K562 (cell line): Measurements from ENCODE around the gene VWA5B1. TPM values are rescaled to one million over a fixed set of nuclear protein-coding genes. Genes with fewer than 3 reads are reported as not detected.

ENCODE experiments used
- ATAC-seq: fragments of 200-7000 bp; cut with Tn5 transposase; 3 replicates; pipeline ENCODE4 v1.9.1; 2020; ENCODE audit warnings: moderate library complexity
- BruUV-seq: library from RNA; stranded (reverse); fragments of 400-500 nt; replicated peaks from 2 replicates; lab custom pipeline; 2021; lab: Mats Ljungman, UMichigan
- CTCF ChIA-PET: fragments of 300-600 bp; formaldehyde crosslinking; extraction: SDS; loops from one replicate; lab custom pipeline; 2021; ENCODE audit warnings: low intra/inter-chr PET ratio; lab: Yijun Ruan, JAX
- POLR2A ChIA-PET: fragments of 300-600, 350-650 bp; sonication (Branson Sonifier 250); formaldehyde crosslinking; extraction: SDS; loops from one replicate; lab custom pipeline; 2021; ENCODE audit warnings: antibody characterized with exemption, inconsistent platforms; lab: Yijun Ruan, JAX
- DNase-seq, 4 experiments: peaks; one replicate each; pipeline versions ENCODE4 v3.0.0 to v3.0.0-alpha.2; 2011 to 2018; ENCODE audit warnings: low spot score in 3 of 4, mixed read lengths in 3 of 4; ENCODE audit errors: extremely low read depth in 1 of 4
- FAIRE-seq: peaks from 2 replicates; lab custom pipeline; 2011; peaks lifted over from hg19 to GRCh38; lab: Jason Lieb, UNC
- H2AFZ ChIP-seq: 2 replicates; pipeline ENCODE4 v1.6.0; 2011; ENCODE audit warnings: low read depth, low read length, control low read depth, inconsistent platforms
- H3K27ac ChIP-seq: fragments of 200-600 bp; 3 replicates; pipeline ENCODE4 v1.8.0; 2011; ENCODE audit warnings: low read depth, mild to moderate bottlenecking, control low read depth, inconsistent platforms, low read length, moderate library complexity, mixed read lengths; ENCODE audit errors: extremely low read depth
- H3K27me3 ChIP-seq, 2 experiments: fragments of 300-600 bp in 1 of 2; 2 replicates in 1 of 2; 3 replicates in 1 of 2; pipeline versions ENCODE4 v1.6.0 to v1.8.0; 2011; ENCODE audit warnings: inconsistent platforms in 2 of 2, low read length in 2 of 2, mild to moderate bottlenecking in 1 of 2, mixed read lengths in 1 of 2, moderate library complexity in 1 of 2; ENCODE audit not compliant: control insufficient read depth in 2 of 2, insufficient read depth in 2 of 2
- H3K36me3 ChIP-seq: fragments of 300-600 bp; 3 replicates; pipeline ENCODE4 v1.8.0; 2011; ENCODE audit warnings: mild to moderate bottlenecking, low read length, inconsistent platforms; ENCODE audit not compliant: control insufficient read depth, insufficient read depth
- H3K4me1 ChIP-seq, 2 experiments: fragments of 200-600 bp in 1 of 2; replicated peaks in 1 of 2; 2 replicates in 1 of 2; 3 replicates in 1 of 2; pipeline versions ENCODE4 v1.5.1 to v1.8.0; 2011; ENCODE audit warnings: inconsistent platforms in 2 of 2, low read length in 2 of 2, mild to moderate bottlenecking in 1 of 2, mixed read lengths in 1 of 2, moderate library complexity in 1 of 2; ENCODE audit not compliant: control insufficient read depth in 2 of 2, insufficient read depth in 2 of 2
- H3K4me2 ChIP-seq: 2 replicates; pipeline ENCODE4 v1.6.1; 2011; ENCODE audit warnings: low read length, control low read depth, inconsistent platforms, mixed read lengths; ENCODE audit not compliant: insufficient read depth
- H3K4me3 ChIP-seq: fragments of 200-600 bp; sonication (generic), shearing (Covaris generic); 2 replicates; pipeline ENCODE4 v1.5.1; 2016; ENCODE audit warnings: control low read depth, inconsistent platforms
- H3K79me2 ChIP-seq: fragments of 200-600 bp; 3 replicates; pipeline ENCODE4 v1.8.0; 2011; ENCODE audit warnings: low read length, inconsistent platforms; ENCODE audit not compliant: control insufficient read depth, insufficient read depth
- H3K9ac ChIP-seq, 2 experiments: 2 replicates each; pipeline versions ENCODE4 v1.6.0 to v1.6.1; 2011; ENCODE audit warnings: low read depth in 2 of 2, low read length in 2 of 2, control low read depth in 1 of 2, inconsistent platforms in 1 of 2, mild to moderate bottlenecking in 1 of 2, mixed read lengths in 1 of 2; ENCODE audit not compliant: insufficient read depth in 1 of 2
- H3K9me1 ChIP-seq: one replicate; pipeline ENCODE4 v1.6.0; 2011; ENCODE audit warnings: inconsistent platforms, mild to moderate bottlenecking, low read length, moderate library complexity; ENCODE audit not compliant: control insufficient read depth, insufficient read depth
- H3K9me3 ChIP-seq: replicated peaks from 2 replicates; pipeline ENCODE4 v1.5.1; 2011; ENCODE audit warnings: low read depth, low read length, inconsistent platforms; ENCODE audit not compliant: control insufficient read depth, insufficient read depth
- H4K20me1 ChIP-seq: replicated peaks from 2 replicates; pipeline ENCODE4 v1.6.1; 2011; ENCODE audit warnings: low read length, inconsistent platforms, mixed read lengths; ENCODE audit not compliant: control insufficient read depth, insufficient read depth
- BCOR ChIP-seq: fragments of 450-650 bp; IDR thresholded peaks from 2 replicates; pipeline ENCODE4 v1.6.1; 2016
- CBFA2T2 ChIP-seq: fragments of 450-650 bp; conservative IDR thresholded peaks from 2 replicates; pipeline ENCODE4 v1.6.1; 2017; ENCODE audit warnings: mild to moderate bottlenecking
- KHSRP ChIP-seq: fragments of 450-650 bp; IDR thresholded peaks from 2 replicates; pipeline ENCODE4 v1.6.1; 2017
- KLF1 ChIP-seq: fragments of 450-650 bp; IDR thresholded peaks from 2 replicates; pipeline ENCODE4 v1.6.1; 2016; ENCODE audit warnings: missing genetic modification characterization, missing compliant biosample characterization
- RBBP5 ChIP-seq: fragments of 200-600 bp; sonication (generic); IDR thresholded peaks from 2 replicates; pipeline ENCODE4 v1.6.1; 2012; ENCODE audit warnings: borderline replicate concordance, mild to moderate bottlenecking, low read length, control low read depth, inconsistent platforms; ENCODE audit not compliant: insufficient read depth, poor library complexity, severe bottlenecking
- RFX7 ChIP-seq: fragments of 250-450 bp; sonication (Bioruptor Pico); IDR thresholded peaks from 2 replicates; pipeline ENCODE4 v1.5.1; 2021; ENCODE audit warnings: mild to moderate bottlenecking
- SMARCA4 ChIP-seq: fragments of 450-650 bp; IDR thresholded peaks from 2 replicates; pipeline ENCODE4 v1.6.1; 2016
- TBP ChIP-seq: optimal IDR thresholded peaks from 2 replicates; pipeline ENCODE3; 2011; ENCODE audit warnings: low read depth, low read length, improper control_type of control experiment
- ZNF133 ChIP-seq: fragments of 250-450 bp; sonication (Bioruptor Pico); IDR thresholded peaks from 2 replicates; pipeline ENCODE4 v1.4.0; 2020; ENCODE audit warnings: mild to moderate bottlenecking
- ZNF197 ChIP-seq: fragments of 200-800 bp; sonication (Bioruptor generic); IDR thresholded peaks from 2 replicates; pipeline ENCODE4 v1.6.1; 2016; ENCODE audit warnings: low read depth, missing genetic modification characterization, missing compliant biosample characterization
- ZNF24 ChIP-seq: fragments of 450-650 bp; IDR thresholded peaks from 2 replicates; pipeline ENCODE4 v1.6.1; 2016
- WGBS: fragments of 100-300 bp; shearing (Covaris generic); methylation state at CpG from one replicate; pipeline ENCODE4 v1.1.6; 2016; ENCODE audit warnings: low coverage, mixed read lengths; ENCODE audit not compliant: insufficient coverage; ENCODE audit errors: missing lambda C conversion rate; 5-methylcytosine and 5-hydroxymethylcytosine counted together
- in situ Hi-C: fragments of 300-500 bp; cut with MboI; formaldehyde crosslinking; loops from 4 replicates; pipeline ENCODE4 v1.15.0; 2018; ENCODE audit warnings: inconsistent platforms, mixed read lengths
- intact Hi-C: fragments of 100-400 bp; cut with micrococcal nuclease; formaldehyde crosslinking; loops from 2 replicates; pipeline ENCODE4 v1.14.2; 2022
- polyA plus RNA-seq, 8 experiments: library from polyadenylated mRNA; depleted of rRNA in 4 of 8; stranded (reverse) in 5 of 8; unstranded in 3 of 8; fragments of >200 nt; fragmentation: Nextera tagmentation in 2 of 8; fragmentation: Illumina TruSeq in 1 of 8; extraction: Ambion mirVana in 2 of 8; extraction: Trizol in 1 of 8; gene quantifications; 2 replicates each; pipeline versions ENCODE4 v1.2.1 to v1.2.3, GENCODE V29; 2011 to 2014; ENCODE audit warnings: inconsistent platforms in 1 of 8, missing spikeins in 1 of 8
- total RNA-seq, 7 experiments: library from RNA; depleted of rRNA in 6 of 7; stranded (reverse); fragments of >200 nt in 6 of 7; fragmentation: Illumina TruSeq in 2 of 7; extraction: Trizol in 2 of 7; gene quantifications; 2 replicates each; pipeline versions ENCODE4 v1.2.1 to v1.2.3, GENCODE V29; 2011 to 2021; ENCODE audit warnings: low replicate concordance in 1 of 7
- TF ChIP-seq, protein P1 (sequence below), 2 experiments: fragments of 450-650 bp in 1 of 2; sonication (generic) in 1 of 2; formaldehyde crosslinking; conservative IDR thresholded peaks; 2 replicates each; pipeline versions ENCODE4 v1.4.0 to v1.8.1; 2020 to 2022; ENCODE audit warnings: mild to moderate bottlenecking in 1 of 2, missing genetic modification reagents in 1 of 2
- TF ChIP-seq, protein P2 (sequence below): fragments of 450-650 bp; IDR thresholded peaks from 2 replicates; pipeline ENCODE4 v1.6.1; 2014; ENCODE audit warnings: low read depth, mild to moderate bottlenecking, moderate library complexity, borderline replicate concordance
- TF ChIP-seq, protein P3 (sequence below): sonication (generic); formaldehyde crosslinking; IDR thresholded peaks from 2 replicates; pipeline ENCODE4 v1.8.1; 2023; ENCODE audit warnings: mild to moderate bottlenecking, missing genetic modification reagents

Gene VWA5B1
- total and polyA plus RNA-seq, 9 of the 15 experiments (the other 6 are each of a cell fraction or from before 2014, with no cell fraction given), result not detected

DNA sequence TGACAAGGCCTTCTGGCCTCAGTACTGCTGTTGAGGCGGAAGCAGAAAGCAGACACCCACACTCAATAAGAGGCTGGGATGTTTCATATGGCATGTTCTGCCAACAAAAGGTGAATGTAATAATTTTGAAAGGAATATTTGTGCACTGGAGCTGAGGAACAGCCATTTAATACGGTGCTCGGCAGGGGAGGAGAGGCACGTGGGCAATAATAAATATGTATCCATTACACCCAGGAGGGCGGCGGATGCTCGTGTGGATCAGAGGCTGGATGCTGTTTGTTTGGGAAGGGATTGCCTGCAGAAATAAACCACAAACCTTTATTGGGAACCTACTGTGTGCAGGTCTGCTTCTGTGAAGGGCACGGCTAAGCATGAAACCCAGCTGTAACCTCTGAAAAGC lies 92.0 kb downstream of the VWA5B1 start (continued):
- TF ChIP-seq RBBP5 (no peak), ZNF133 (no peak), SMARCA4 (no peak)

DNA sequence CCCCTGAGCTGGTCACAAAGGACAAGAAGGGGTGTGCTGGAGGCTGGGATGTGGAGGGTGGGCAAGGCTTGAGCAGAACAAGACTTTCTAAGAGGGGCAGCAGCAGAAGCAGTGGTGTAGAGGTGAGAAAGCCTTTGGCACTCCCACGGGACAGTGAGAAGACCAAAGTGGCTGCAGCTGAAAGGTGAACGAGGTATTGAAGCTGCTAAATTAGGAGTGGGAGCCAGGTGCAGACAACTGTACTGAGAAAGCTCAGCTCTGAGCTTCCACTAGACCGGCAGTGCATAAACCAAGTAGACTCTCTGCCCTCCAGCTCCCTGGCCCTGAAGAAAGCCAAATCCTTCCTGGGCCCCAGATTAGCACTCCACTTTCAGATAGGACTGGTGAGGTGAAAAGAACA lies 93.0 kb downstream of the VWA5B1 start:
- H4K20me1 ChIP-seq, result peaks cover 12% of the 10 kb centered on the region
- H3K9me1 ChIP-seq, result no peaks in the 10 kb centered on the region
- BruUV-seq, result no TSS peak
- peaks cover 9 to 33% of the 10 kb centered on the region in 2 experiments for H3K27me3 ChIP-seq
- H3K9ac ChIP-seq, result no peak overlapping the region
- H3K79me2 ChIP-seq, result no peaks in the 10 kb centered on the region
- H3K4me1 ChIP-seq, result no peaks in the 10 kb centered on the region
- FAIRE-seq, result no peak
- no peak overlapping the region for H3K4me3 ChIP-seq
- intact Hi-C loops, result no loop called here
- no peaks in the 10 kb centered on the region for H3K36me3 ChIP-seq
- in situ Hi-C loops, result no loop called here
- CTCF ChIA-PET, result no interaction called here
- H2AFZ ChIP-seq, result no peak overlapping the region
- no peaks in the 10 kb centered on the region for H3K9me3 ChIP-seq
- no peak for DNase-seq
- TF ChIP-seq RFX7 (CRISPR knock-in tag) (no peak), ZNF197 (CRISPR knock-in tag) (no peak)
- H3K27ac ChIP-seq, result no peak overlapping the region
- no peak overlapping the region for H3K4me2 ChIP-seq
- no peak for ATAC-seq
- POLR2A ChIA-PET, result interaction anchor here (0.6 to 1.0 kb wide), 5 partner anchors 14 to 305 kb away, joined by 3 to 7 read pairs (median 3); no protein-coding TSS in a partner anchor
- 0% methylated on average over 3 of the region's 3 CpGs for WGBS

DNA sequence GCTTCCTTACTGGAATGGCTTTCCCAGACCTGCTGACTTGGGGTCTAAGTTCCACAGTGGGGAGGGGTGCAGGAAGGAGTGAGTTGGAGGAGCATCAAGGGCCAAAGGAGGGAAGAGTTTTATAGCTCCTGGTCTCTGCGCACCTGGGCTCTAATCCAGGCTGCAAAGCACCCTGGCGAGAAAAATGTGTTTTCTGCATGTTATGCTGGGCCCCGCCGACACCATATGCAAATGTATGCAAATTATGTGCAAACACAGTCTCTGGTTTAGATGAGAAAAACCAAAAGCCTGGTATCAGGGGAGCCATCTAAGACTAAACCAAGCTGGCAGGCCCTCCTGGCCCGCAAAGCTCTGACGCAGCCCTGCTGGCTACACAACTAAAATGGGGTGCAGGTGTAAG lies 95.0 kb downstream of the VWA5B1 start:
- peaks cover 9 to 31% of the 10 kb centered on the region in 2 experiments for H3K27me3 ChIP-seq
- CTCF ChIA-PET, result no interaction called here
- H2AFZ ChIP-seq, result no peak overlapping the region
- no peak overlapping the region for H3K4me3 ChIP-seq
- WGBS, result 0% methylated on average over 6 of the region's 6 CpGs
- H3K9ac ChIP-seq, result no peak overlapping the region
- H3K9me1 ChIP-seq, result no peaks in the 10 kb centered on the region
- BruUV-seq, result no TSS peak
- peaks cover 13% of the 10 kb centered on the region for H4K20me1 ChIP-seq
- H3K9me3 ChIP-seq, result no peaks in the 10 kb centered on the region
- H3K36me3 ChIP-seq, result no peaks in the 10 kb centered on the region
- no peaks in the 10 kb centered on the region for H3K79me2 ChIP-seq
- intact Hi-C loops, result no loop called here
- no peak overlapping the region for H3K4me2 ChIP-seq
- FAIRE-seq, result no peak
- no peak for DNase-seq
- no peak for ATAC-seq
- no peaks in the 10 kb centered on the region for H3K4me1 ChIP-seq
- H3K27ac ChIP-seq, result no peak overlapping the region
- POLR2A ChIA-PET, result no interaction called here
- in situ Hi-C loops, result no loop called here
- no peak for TF ChIP-seq CBFA2T2
- TF ChIP-seq, protein P1, sequence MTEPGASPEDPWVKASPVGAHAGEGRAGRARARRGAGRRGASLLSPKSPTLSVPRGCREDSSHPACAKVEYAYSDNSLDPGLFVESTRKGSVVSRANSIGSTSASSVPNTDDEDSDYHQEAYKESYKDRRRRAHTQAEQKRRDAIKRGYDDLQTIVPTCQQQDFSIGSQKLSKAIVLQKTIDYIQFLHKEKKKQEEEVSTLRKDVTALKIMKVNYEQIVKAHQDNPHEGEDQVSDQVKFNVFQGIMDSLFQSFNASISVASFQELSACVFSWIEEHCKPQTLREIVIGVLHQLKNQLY (CRISPR knock-in tag; conservative IDR thresholded peaks at IDR 0.05), result no peak
- TF ChIP-seq BCOR, result no peak
- TF ChIP-seq, protein P2, sequence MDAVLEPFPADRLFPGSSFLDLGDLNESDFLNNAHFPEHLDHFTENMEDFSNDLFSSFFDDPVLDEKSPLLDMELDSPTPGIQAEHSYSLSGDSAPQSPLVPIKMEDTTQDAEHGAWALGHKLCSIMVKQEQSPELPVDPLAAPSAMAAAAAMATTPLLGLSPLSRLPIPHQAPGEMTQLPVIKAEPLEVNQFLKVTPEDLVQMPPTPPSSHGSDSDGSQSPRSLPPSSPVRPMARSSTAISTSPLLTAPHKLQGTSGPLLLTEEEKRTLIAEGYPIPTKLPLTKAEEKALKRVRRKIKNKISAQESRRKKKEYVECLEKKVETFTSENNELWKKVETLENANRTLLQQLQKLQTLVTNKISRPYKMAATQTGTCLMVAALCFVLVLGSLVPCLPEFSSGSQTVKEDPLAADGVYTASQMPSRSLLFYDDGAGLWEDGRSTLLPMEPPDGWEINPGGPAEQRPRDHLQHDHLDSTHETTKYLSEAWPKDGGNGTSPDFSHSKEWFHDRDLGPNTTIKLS, result no peak
- TF ChIP-seq, protein P3, sequence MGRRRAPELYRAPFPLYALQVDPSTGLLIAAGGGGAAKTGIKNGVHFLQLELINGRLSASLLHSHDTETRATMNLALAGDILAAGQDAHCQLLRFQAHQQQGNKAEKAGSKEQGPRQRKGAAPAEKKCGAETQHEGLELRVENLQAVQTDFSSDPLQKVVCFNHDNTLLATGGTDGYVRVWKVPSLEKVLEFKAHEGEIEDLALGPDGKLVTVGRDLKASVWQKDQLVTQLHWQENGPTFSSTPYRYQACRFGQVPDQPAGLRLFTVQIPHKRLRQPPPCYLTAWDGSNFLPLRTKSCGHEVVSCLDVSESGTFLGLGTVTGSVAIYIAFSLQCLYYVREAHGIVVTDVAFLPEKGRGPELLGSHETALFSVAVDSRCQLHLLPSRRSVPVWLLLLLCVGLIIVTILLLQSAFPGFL (CRISPR knock-in tag), result no peak
- no peak for TF ChIP-seq KLF1
- no peak for TF ChIP-seq TBP
- no peak for TF ChIP-seq KHSRP
- TF ChIP-seq ZNF24, result no peak
